Transverse colon (tissue), 4 donors: ENCODE results near the gene CTBP1.

Experiments
- CTCF ChIP-seq, 5 experiments: fragments of 200-600 bp in 3 of 5; fragments of 450-650 bp in 2 of 5; sonication (generic) in 3 of 5; IDR thresholded peaks; 1 replicate in 2 of 5; 2 replicates in 3 of 5; pipeline ENCODE4 v1.5.1; 2016 to 2017; ENCODE audit warnings: antibody characterized with exemption in 5 of 5, inconsistent platforms in 3 of 5, mild to moderate bottlenecking in 2 of 5, moderate library complexity in 1 of 5
- EP300 ChIP-seq: sonication (generic); formaldehyde crosslinking; IDR thresholded peaks from one replicate; pipeline ENCODE4 v1.6.1; 2017; ENCODE audit warnings: antibody characterized with exemption, low read depth
- POLR2A ChIP-seq: fragments of 450-650 bp; IDR thresholded peaks from one replicate; pipeline ENCODE4 v1.6.1; 2016; ENCODE audit warnings: antibody characterized with exemption, mild to moderate bottlenecking, moderate library complexity
- POLR2AphosphoS5 ChIP-seq, 3 donors: sonication (generic); formaldehyde crosslinking; IDR thresholded peaks; one replicate each; pipeline ENCODE4 v1.6.1; 2016; ENCODE audit warnings: antibody characterized with exemption in 3 of 3

- no peak for TF ChIP-seq POLR2A
- no peak for TF ChIP-seq CTCF (IDR thresholded peaks at IDR 0.05)
- TF ChIP-seq EP300, result no peak
- no peak for TF ChIP-seq POLR2AphosphoS5 (IDR thresholded peaks at IDR 0.05)
Measured at GRCh38 chr4:1255151-1255550, 6.2 kb upstream of the CTBP1 start.
